Keratinocyte (primary cell): Measurements from ENCODE around the gene RFWD3. TPM values are rescaled to one million over a fixed set of nuclear protein-coding genes. Genes with fewer than 3 reads are reported as not detected.

Experiments used
- DNase-seq: peaks from one replicate; pipeline ENCODE4 v3.0.0-alpha.2; 2011; ENCODE audit warnings: low read depth, missing footprints, low spot score
- FAIRE-seq: peaks from 2 replicates; lab custom pipeline; 2011; peaks lifted over from hg19 to GRCh38; lab: Jason Lieb, UNC
- H2AFZ ChIP-seq: 2 replicates; pipeline ENCODE4 v1.6.0; 2012; ENCODE audit warnings: low read length, control low read depth, inconsistent platforms; ENCODE audit not compliant: control insufficient read depth
- H3K27ac ChIP-seq: 2 replicates; pipeline ENCODE4 v1.5.1; 2011; ENCODE audit warnings: low read length; ENCODE audit not compliant: control insufficient read depth, insufficient read depth
- H3K27me3 ChIP-seq: 3 replicates; pipeline ENCODE4 v1.6.0; 2011; ENCODE audit warnings: low read length; ENCODE audit not compliant: control insufficient read depth, insufficient read depth; ENCODE audit errors: extremely low read depth
- H3K36me3 ChIP-seq, 2 experiments: 2 replicates in 1 of 2; 3 replicates in 1 of 2; pipeline ENCODE4 v1.5.1; 2011; ENCODE audit warnings: low read length in 2 of 2, mild to moderate bottlenecking in 1 of 2; ENCODE audit not compliant: control insufficient read depth in 2 of 2, insufficient read depth in 2 of 2; ENCODE audit errors: extremely low read depth in 1 of 2
- H3K4me1 ChIP-seq: 3 replicates; pipeline ENCODE4 v1.5.1; 2011; ENCODE audit warnings: low read length; ENCODE audit not compliant: control insufficient read depth, insufficient read depth; ENCODE audit errors: extremely low read depth
- H3K4me2 ChIP-seq: 3 replicates; pipeline ENCODE4 v1.6.0; 2011; ENCODE audit warnings: low read depth, low read length; ENCODE audit not compliant: control insufficient read depth, insufficient read depth; ENCODE audit errors: extremely low read depth
- H3K4me3 ChIP-seq, 3 experiments: fragments of 200-600 bp in 1 of 3; sonication (generic) in 1 of 3; 2 replicates in 2 of 3; 3 replicates in 1 of 3; pipeline ENCODE4 v1.5.1; 2011 to 2016; ENCODE audit warnings: low read length in 3 of 3, mild to moderate bottlenecking in 3 of 3, control low read depth in 2 of 3, inconsistent platforms in 1 of 3, low read depth in 1 of 3, mixed read lengths in 1 of 3, mixed run types in 1 of 3, moderate library complexity in 1 of 3; ENCODE audit not compliant: control insufficient read depth in 2 of 3, insufficient read depth in 2 of 3; ENCODE audit errors: extremely low read depth in 1 of 3
- H3K79me2 ChIP-seq: 2 replicates; pipeline ENCODE4 v1.6.0; 2012; ENCODE audit warnings: low read length; ENCODE audit not compliant: control insufficient read depth, insufficient read depth
- H3K9ac ChIP-seq: 3 replicates; pipeline ENCODE4 v1.6.0; 2011; ENCODE audit warnings: low read length; ENCODE audit not compliant: control insufficient read depth, insufficient read depth; ENCODE audit errors: extremely low read depth
- H3K9me1 ChIP-seq: 3 replicates; pipeline ENCODE4 v1.6.0; 2011; ENCODE audit warnings: low read length; ENCODE audit not compliant: control insufficient read depth, insufficient read depth; ENCODE audit errors: extremely low read depth
- H3K9me3 ChIP-seq: 2 replicates; pipeline ENCODE4 v1.5.1; 2012; ENCODE audit warnings: low read depth, low read length; ENCODE audit not compliant: control insufficient read depth
- H4K20me1 ChIP-seq: 3 replicates; pipeline ENCODE4 v1.6.0; 2011; ENCODE audit warnings: low read length; ENCODE audit not compliant: control insufficient read depth, insufficient read depth; ENCODE audit errors: extremely low read depth
- EZH2 ChIP-seq: IDR thresholded peaks from one replicate; pipeline ENCODE4 v1.6.1; 2012; ENCODE audit warnings: inconsistent platforms, mild to moderate bottlenecking, low read length, moderate library complexity
- dilution Hi-C: fragments of 300-500 bp; cut with MboI; formaldehyde crosslinking; loops from one replicate; pipeline ENCODE4 v1.7.0; 2020; ENCODE audit warnings: low sequenced_read_pairs; ENCODE audit not compliant: extremely low pct_ligation_motif_present
- polyA plus RNA-seq, 5 experiments: library from polyadenylated mRNA; depleted of rRNA in 3 of 5; stranded (reverse) in 3 of 5; stranded (forward) in 1 of 5; unstranded in 1 of 5; fragments of >200 nt; gene quantifications; 1 replicate in 1 of 5; 2 replicates in 3 of 5; 3 replicates in 1 of 5; pipeline versions ENCODE4 v1.2.1 to v1.2.3, GENCODE V29; 2011 to 2012; ENCODE audit warnings: missing spikeins in 2 of 5, low read depth in 1 of 5, low replicate concordance in 1 of 5
- TF ChIP-seq, protein P1 (sequence below), 3 experiments: IDR thresholded peaks in 1 of 3; conservative IDR thresholded peaks in 1 of 3; optimal IDR thresholded peaks in 1 of 3; 2 replicates in 2 of 3; 3 replicates in 1 of 3; pipeline versions ENCODE3 to v1.5.1; 2011; ENCODE audit warnings: low read length in 3 of 3, mild to moderate bottlenecking in 3 of 3, moderate library complexity in 2 of 3, control low read depth in 1 of 3, inconsistent platforms in 1 of 3; ENCODE audit not compliant: insufficient read depth in 2 of 3; ENCODE audit errors: extremely low read depth in 1 of 3

The RFWD3 gene
- polyA plus RNA-seq, 1 donor (not counting 4 experiments of a cell fraction or from before 2014, with no cell fraction given): 29.2 TPM

DNA sequence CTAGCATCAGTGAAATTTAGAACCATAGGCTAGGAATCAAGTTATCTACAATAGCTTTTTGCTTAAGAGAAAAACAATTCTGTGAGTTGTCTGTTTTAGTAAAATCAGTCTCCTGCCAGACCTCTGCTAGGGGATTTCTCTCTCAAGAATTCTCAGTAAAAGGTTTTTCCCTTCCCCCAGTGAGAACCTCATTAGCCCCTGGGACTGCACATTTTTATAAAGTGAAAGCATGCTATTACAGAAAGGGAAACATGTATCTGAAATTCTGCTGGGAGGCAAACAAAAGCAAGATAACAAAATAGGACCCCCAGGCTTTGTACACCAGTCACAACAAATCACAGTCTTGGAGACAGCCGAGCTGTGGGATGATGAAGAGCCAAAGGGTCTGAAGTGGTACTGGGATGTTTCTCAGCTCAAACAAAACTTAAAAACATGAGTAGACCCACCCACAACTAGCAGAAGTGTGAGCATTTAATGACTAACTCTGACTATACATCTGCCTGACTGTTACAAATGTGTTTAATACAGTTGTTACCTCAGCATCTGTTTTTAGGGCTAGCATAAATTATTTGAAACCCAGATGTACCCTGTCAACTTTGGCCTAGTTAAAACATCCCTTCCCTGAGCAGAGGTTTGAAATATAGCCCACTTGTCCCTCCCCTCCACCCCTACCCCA is 39.8 kb downstream of the RFWD3 start:
- Histone ChIP-seq H4K20me1 (no peaks in the 10 kb centered on the region), H2AFZ (no peak overlapping the region), H3K36me3 (peaks cover 30 to 45% of the 10 kb centered on the region in 2 experiments), H3K27me3 (no peaks in the 10 kb centered on the region), H3K9me1 (no peaks in the 10 kb centered on the region), H3K4me3 (no peak overlapping the region), H3K79me2 (peaks cover 2% of the 10 kb centered on the region), H3K4me2 (no peak overlapping the region), H3K4me1 (no peaks in the 10 kb centered on the region), H3K9ac (no peak overlapping the region), H3K9me3 (no peaks in the 10 kb centered on the region), H3K27ac (no peak overlapping the region)
- FAIRE-seq (no peak), DNase-seq (no peak)
- TF ChIP-seq EZH2: no peak
- TF ChIP-seq, protein P1, sequence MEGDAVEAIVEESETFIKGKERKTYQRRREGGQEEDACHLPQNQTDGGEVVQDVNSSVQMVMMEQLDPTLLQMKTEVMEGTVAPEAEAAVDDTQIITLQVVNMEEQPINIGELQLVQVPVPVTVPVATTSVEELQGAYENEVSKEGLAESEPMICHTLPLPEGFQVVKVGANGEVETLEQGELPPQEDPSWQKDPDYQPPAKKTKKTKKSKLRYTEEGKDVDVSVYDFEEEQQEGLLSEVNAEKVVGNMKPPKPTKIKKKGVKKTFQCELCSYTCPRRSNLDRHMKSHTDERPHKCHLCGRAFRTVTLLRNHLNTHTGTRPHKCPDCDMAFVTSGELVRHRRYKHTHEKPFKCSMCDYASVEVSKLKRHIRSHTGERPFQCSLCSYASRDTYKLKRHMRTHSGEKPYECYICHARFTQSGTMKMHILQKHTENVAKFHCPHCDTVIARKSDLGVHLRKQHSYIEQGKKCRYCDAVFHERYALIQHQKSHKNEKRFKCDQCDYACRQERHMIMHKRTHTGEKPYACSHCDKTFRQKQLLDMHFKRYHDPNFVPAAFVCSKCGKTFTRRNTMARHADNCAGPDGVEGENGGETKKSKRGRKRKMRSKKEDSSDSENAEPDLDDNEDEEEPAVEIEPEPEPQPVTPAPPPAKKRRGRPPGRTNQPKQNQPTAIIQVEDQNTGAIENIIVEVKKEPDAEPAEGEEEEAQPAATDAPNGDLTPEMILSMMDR (optimal IDR thresholded peaks at IDR 0.05 in 1 of 3, IDR thresholded peaks at IDR 0.05 in 1 of 3, conservative IDR thresholded peaks at IDR 0.05 in 1 of 3; ENCODE audit: extremely low read depth in 1 of 3, insufficient read depth in 2 of 3, low read length in 3 of 3): no peak
- dilution Hi-C loops: no loop called here

DNA sequence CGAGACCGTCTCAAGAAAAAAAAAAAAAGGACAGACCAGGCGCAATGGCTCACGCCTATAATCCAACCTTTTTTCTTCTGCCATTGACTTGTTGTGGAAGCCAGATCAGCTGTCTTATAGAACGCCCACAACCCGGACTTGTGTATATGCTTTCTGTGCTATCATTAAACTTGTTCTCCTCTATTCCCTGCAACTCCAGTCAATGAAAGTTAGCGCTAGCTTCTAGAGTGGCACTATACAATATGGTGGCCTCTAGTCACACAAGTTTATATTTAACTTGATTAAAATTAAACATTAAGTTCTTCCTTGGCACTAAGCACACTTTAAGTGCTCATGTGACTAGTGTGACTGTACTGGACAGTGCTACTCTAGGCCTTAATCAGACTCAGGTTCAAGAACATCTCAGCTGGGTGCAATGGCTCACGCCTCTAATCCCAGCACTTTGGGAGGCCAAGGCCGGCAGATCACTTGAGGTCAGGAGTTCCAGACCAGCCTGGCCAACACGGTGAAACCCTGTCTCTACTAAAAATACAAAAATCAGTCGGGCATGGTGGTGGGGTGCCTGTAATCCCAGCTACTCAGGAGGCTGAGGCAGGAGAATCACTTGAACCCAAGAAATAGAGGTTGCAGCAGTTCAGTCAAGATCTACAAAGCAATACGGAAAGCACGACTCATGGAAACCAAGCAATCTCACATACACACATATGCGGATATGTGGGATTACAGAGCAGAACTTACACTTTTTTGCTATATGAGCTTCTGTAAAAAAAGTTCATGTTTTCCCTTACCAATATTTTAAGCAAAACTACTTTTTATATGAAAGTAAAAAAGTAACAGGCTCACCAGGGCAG is 41.0 kb downstream of the RFWD3 start:
- Histone ChIP-seq H3K27me3 (no peaks in the 10 kb centered on the region), H4K20me1 (no peaks in the 10 kb centered on the region), H3K36me3 (peaks cover 26 to 40% of the 10 kb centered on the region in 2 experiments), H3K4me1 (no peaks in the 10 kb centered on the region), H3K4me3 (no peak overlapping the region), H3K27ac (no peak overlapping the region), H3K9me3 (no peaks in the 10 kb centered on the region), H3K9ac (no peak overlapping the region), H3K79me2 (no peaks in the 10 kb centered on the region), H3K4me2 (no peak overlapping the region), H2AFZ (no peak overlapping the region), H3K9me1 (no peaks in the 10 kb centered on the region)
- dilution Hi-C loops: no loop called here
- no peak for TF ChIP-seq EZH2
- TF ChIP-seq, protein P1 (optimal IDR thresholded peaks at IDR 0.05 in 1 of 3, IDR thresholded peaks at IDR 0.05 in 1 of 3, conservative IDR thresholded peaks at IDR 0.05 in 1 of 3; ENCODE audit: extremely low read depth in 1 of 3, insufficient read depth in 2 of 3, low read length in 3 of 3): no peak
- no peak for FAIRE-seq
- DNase-seq: no peak
